GM12892 (cell line): Measurements from ENCODE around the gene GUCY2C.

Source experiments
- DNase-seq: peaks from one replicate; pipeline ENCODE4 v3.0.0; 2011; ENCODE audit not compliant: insufficient read length
- FAIRE-seq: peaks from 2 replicates; lab custom pipeline; 2011; peaks lifted over from hg19 to GRCh38; lab: Jason Lieb, UNC
- POLR2A ChIP-seq: IDR thresholded peaks from 2 replicates; pipeline ENCODE4 v1.6.1; 2011; ENCODE audit warnings: low read depth, low read length, control low read depth
- POLR2AphosphoS5 ChIP-seq: IDR thresholded peaks from 2 replicates; pipeline ENCODE4 v1.6.1; 2011; ENCODE audit warnings: low read depth, low read length, control low read depth
- TAF1 ChIP-seq: IDR thresholded peaks from 2 replicates; pipeline ENCODE4 v1.6.1; 2011; ENCODE audit warnings: low read depth, mild to moderate bottlenecking, control low read depth, low read length, borderline replicate concordance

GUCY2C gene

GRCh38 chr12:14613718-14614117 is 82.7 kb downstream of the GUCY2C start:
- DNase-seq, result no peak
- TF ChIP-seq POLR2AphosphoS5 (peak; percentile 28; the same call in 1 of the 2 replicates), POLR2A (peak; percentile 57; the same call in 1 of the 2 replicates), TAF1 (no peak)
- peak; percentile 99 for FAIRE-seq

GRCh38 chr12:14612898-14613445 is 83.4 kb downstream of the GUCY2C start:
- TF ChIP-seq POLR2A, result no peak
- no peak for TF ChIP-seq TAF1
- TF ChIP-seq POLR2AphosphoS5, result no peak

GRCh38 chr12:14612250-14612649 is 84.1 kb downstream of the GUCY2C start:
- FAIRE-seq (no peak), DNase-seq (no peak)
- TF ChIP-seq POLR2A, result no peak
- TF ChIP-seq POLR2AphosphoS5, result no peak
- TF ChIP-seq TAF1, result no peak

More at GRCh38 chr12:14612898-14613445, 83.4 kb downstream of the GUCY2C start:
- DNase-seq (no peak), FAIRE-seq (peak; percentile 72)

- TF ChIP-seq POLR2AphosphoS5 (no peak), TAF1 (no peak), POLR2A (no peak)
- DNase-seq, result no peak
- FAIRE-seq, result peak; percentile 27
Observed at GRCh38 chr12:14611640-14612203, 84.7 kb downstream of the GUCY2C start.

DNA sequence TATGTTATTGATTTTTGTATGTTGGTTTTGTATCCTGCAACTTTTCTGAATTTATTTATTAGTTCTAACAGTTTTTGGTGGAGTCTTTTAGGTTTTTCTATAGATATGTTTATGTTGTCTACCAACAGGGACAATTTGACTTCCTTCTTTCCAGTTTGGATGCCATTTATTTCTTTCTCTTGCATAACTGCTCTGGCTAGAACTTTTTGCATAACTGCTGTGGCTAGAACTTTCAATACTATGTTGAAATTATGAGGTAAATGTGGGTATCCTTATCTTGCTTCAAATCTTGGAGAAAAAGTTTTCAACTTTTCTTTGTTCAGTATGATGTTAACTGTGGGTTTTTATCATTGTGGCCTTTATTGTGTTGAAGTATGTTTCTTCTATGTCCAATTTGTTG is 88.8 kb downstream of the GUCY2C start:
- DNase-seq (no peak), FAIRE-seq (no peak)
- TF ChIP-seq TAF1 (no peak), POLR2A (no peak), POLR2AphosphoS5 (no peak)

- no peak for DNase-seq
- FAIRE-seq, result no peak
Observed at GRCh38 chr12:14605401-14605989, 90.9 kb downstream of the GUCY2C start.

GRCh38 chr12:14601692-14602478 is 94.5 kb downstream of the GUCY2C start:
- DNase-seq (no peak), FAIRE-seq (no peak)
- TF ChIP-seq TAF1 (no peak), POLR2A (no peak), POLR2AphosphoS5 (no peak)

More at GRCh38 chr12:14605401-14605989, 90.9 kb downstream of the GUCY2C start:
- TF ChIP-seq POLR2AphosphoS5 (no peak), TAF1 (no peak), POLR2A (no peak)

GRCh38 chr12:14597480-14597879 is 98.9 kb downstream of the GUCY2C start:
- no peak for DNase-seq
- no peak for FAIRE-seq
- no peak for TF ChIP-seq POLR2A
- no peak for TF ChIP-seq POLR2AphosphoS5
- TF ChIP-seq TAF1, result no peak

- DNase-seq, result no peak
- FAIRE-seq, result no peak
- TF ChIP-seq POLR2AphosphoS5 (no peak), TAF1 (no peak), POLR2A (no peak)
Observed at GRCh38 chr12:14591719-14592118, 104.7 kb downstream of the GUCY2C start.

DNA sequence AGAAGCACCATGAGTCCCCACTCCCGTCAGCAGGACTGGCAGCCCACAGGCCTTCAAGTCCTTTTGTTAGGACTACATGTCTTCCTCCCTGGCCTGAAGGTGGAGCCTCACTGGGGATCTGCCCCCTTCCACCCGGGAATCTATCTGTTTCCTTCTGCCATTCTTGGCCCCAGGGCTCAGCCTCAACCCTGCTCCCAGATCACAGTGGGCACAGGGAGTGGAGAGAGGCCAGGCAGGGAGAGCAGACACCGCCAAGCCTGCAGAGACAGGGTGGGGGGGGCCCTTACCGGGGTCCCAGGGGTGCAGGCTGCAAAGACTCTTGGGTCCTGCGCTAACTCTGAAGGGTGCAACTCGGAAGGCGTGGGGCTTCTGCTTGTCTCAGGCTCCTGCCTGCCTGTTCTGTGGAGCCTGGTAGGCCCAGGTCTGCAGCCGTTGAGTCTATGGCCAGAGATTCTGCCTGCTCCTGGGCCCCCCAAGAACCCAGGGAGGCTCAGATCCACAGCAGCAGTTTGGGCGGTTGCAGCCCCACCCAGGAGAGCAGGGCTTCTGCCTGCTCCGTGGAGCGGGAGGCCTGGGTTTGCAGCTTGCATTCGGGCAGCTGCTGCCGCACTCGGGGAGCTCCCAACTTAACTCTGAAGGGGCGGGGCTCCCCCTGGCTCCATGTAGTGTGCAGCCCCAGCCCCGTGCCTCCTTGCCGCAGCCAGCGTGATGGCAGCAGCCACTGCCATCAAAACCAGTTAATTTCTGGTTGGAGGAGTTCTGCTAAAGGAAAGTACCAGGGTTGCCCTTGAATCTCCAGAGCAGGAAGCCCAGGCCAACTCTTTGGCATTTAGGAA is 107.0 kb downstream of the GUCY2C start:
- no peak for TF ChIP-seq POLR2AphosphoS5
- no peak for TF ChIP-seq POLR2A
- no peak for TF ChIP-seq TAF1
- FAIRE-seq (no peak), DNase-seq (no peak)

DNA sequence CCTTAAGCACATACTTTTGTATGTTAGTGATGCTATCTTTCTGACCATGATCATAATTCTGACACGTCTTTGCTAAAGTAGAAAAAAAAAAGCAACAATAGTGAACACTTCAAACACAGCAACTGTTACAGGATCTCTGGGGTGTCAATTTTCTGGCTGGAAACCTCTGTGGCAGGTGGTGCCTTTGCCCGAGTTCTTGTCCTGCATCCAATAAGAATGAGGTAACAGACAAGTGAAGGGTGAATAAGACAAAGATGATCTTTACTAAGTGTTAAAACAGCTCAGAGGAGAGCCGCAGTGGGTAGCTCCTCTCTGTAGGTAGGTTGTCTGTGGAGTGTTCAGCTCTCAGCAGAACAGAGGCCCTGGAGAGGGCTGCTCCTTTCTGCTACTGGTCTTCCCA is 107.8 kb downstream of the GUCY2C start:
- FAIRE-seq, result no peak
- TF ChIP-seq POLR2A (no peak), TAF1 (no peak), POLR2AphosphoS5 (no peak)
- no peak for DNase-seq

GRCh38 chr12:14578646-14579045 is 117.8 kb downstream of the GUCY2C start:
- FAIRE-seq (no peak), DNase-seq (no peak)
- TF ChIP-seq POLR2AphosphoS5, result no peak
- no peak for TF ChIP-seq TAF1
- TF ChIP-seq POLR2A, result no peak
